Motor neuron (in vitro differentiated cells): ENCODE data around the gene PTBP3. TPM values are rescaled to one million over a fixed set of nuclear protein-coding genes. Genes with fewer than 3 reads are reported as not detected.

Experiments used
- ATAC-seq, 8 experiments: fragments of 200-7000 bp; cut with Tn5 transposase; replicated peaks in 6 of 8; 2 replicates each; pipeline ENCODE4 v1.8.0; 2021; ENCODE audit warnings: mild to moderate bottlenecking in 8 of 8, moderate library complexity in 8 of 8
- H3K27ac ChIP-seq, 2 donors: fragments of 250-450 bp; sonication (Bioruptor Pico); 2 replicates each; pipeline ENCODE4 v1.9.0; 2021; ENCODE audit warnings: antibody characterized with exemption in 2 of 2, mild to moderate bottlenecking in 2 of 2, moderate library complexity in 1 of 2
- H3K4me1 ChIP-seq, 2 donors: fragments of 250-450 bp; sonication (Bioruptor Pico); replicated peaks in 1 of 2; 2 replicates each; pipeline ENCODE4 v1.6.1; 2021; ENCODE audit warnings: antibody characterized with exemption in 2 of 2, mild to moderate bottlenecking in 2 of 2, moderate library complexity in 1 of 2
- H3K4me3 ChIP-seq, 5 donors: fragments of 250-450 bp; sonication (Bioruptor Pico); 2 replicates each; pipeline ENCODE4 v1.9.0; 2021; ENCODE audit warnings: antibody characterized with exemption in 5 of 5, mild to moderate bottlenecking in 5 of 5, moderate library complexity in 4 of 5
- WGBS, 10 experiments: fragments of 450-650 bp; shearing (Covaris generic); methylation state at CpG; one replicate each; pipeline ENCODE4 v1.0.0; 2022; 5-methylcytosine and 5-hydroxymethylcytosine counted together
- in situ Hi-C, 9 experiments: fragments of 400-800 bp; cut with MboI; loops; one replicate each; pipeline ENCODE4 v1.15.0; 2021; ENCODE audit warnings: low sequenced_read_pairs in 9 of 9, low pct_unique_long_range_greater_than_20kb in 2 of 9; ENCODE audit not compliant: unreplicated experiment in 9 of 9
- total RNA-seq, 8 experiments: library from RNA; unstranded; fragments of 300-600 nt; gene quantifications; 2 replicates each; pipeline versions ENCODE4 v1.2.3 to v1.2.4, GENCODE V29; 2022

PTBP3 gene
- total RNA-seq, 8 experiments from 2014 or later: 17.9 to 57.0 (median 26.1) TPM

- in situ Hi-C loops: no loop called here
- WGBS, 10 experiments: 10 to 98% (median 29%) methylated on average over 1 to 4 of the region's 4 CpGs
- Histone ChIP-seq H3K27ac (no peak overlapping the region), H3K4me1 (peaks cover 0 to 14% of the 10 kb centered on the region in 2 donors), H3K4me3 (peak overlapping the region; percentile 79 to 96 (median 87))
- ATAC-seq: no peak
Measured at GRCh38 chr9:112331674-112331952, 1.8 kb downstream of the PTBP3 start.

- no peak for ATAC-seq
- Histone ChIP-seq H3K27ac (no peak overlapping the region), H3K4me1 (peaks cover 0 to 14% of the 10 kb centered on the region in 2 donors), H3K4me3 (no peak overlapping the region)
- WGBS, 10 experiments: 76 to 100% (median 93%) methylated on average over 1 to 2 of the region's 2 CpGs; no CpG with 5 or more reads in 3 of the 10 experiments
- in situ Hi-C loops: no loop called here
Measured at GRCh38 chr9:112328545-112328944, 4.9 kb downstream of the PTBP3 start.

- in situ Hi-C loops: no loop called here
- no peak for ATAC-seq
- Histone ChIP-seq H3K27ac (no peak overlapping the region), H3K4me3 (no peak overlapping the region), H3K4me1 (peaks cover 0 to 14% of the 10 kb centered on the region in 2 donors)
- 0 to 100% (median 56%) methylated on average over 2 of the region's 2 CpGs; no CpG with 5 or more reads in 2 of the 10 experiments for WGBS, 10 experiments
Measured at GRCh38 chr9:112327718-112328450, 5.5 kb downstream of the PTBP3 start.

GRCh38 chr9:112326194-112326593, 7.2 kb downstream of the PTBP3 start:
- H3K4me3 ChIP-seq: no peak overlapping the region
- in situ Hi-C loops: no loop called here
- 0 to 52% (median 37%) methylated on average over 1 to 3 of the region's 3 CpGs for WGBS, 10 experiments
- H3K27ac ChIP-seq: no peak overlapping the region
- H3K4me1 ChIP-seq: peaks cover 0 to 7% of the 10 kb centered on the region in 2 donors
- ATAC-seq: peak in 3 of 8 experiments; percentile 4 to 53 (median 41)

- no peak overlapping the region for H3K27ac ChIP-seq
- ATAC-seq: peak in 1 of 8 experiments; percentile 2
- in situ Hi-C loops: no loop called here
- H3K4me1 ChIP-seq: peaks cover 0 to under 1% of the 10 kb centered on the region in 2 donors
- WGBS, 10 experiments: 44 to 100% (median 82%) methylated on average over 1 to 8 of the region's 8 CpGs; no CpG with 5 or more reads in 1 of the 10 experiments
- H3K4me3 ChIP-seq: no peak overlapping the region
Measured at GRCh38 chr9:112325600-112325999, 7.8 kb downstream of the PTBP3 start.

- Histone ChIP-seq H3K4me1 (no peaks in the 10 kb centered on the region), H3K4me3 (no peak overlapping the region), H3K27ac (no peak overlapping the region)
- peak in 6 of 8 experiments; percentile 38 to 96 (median 76) for ATAC-seq
- WGBS, 10 experiments: 0 to 100% (median 58%) methylated on average over 1 to 5 of the region's 10 CpGs; no CpG with 5 or more reads in 3 of the 10 experiments
- in situ Hi-C loops: no loop called here
Measured at GRCh38 chr9:112325127-112325526, 8.3 kb downstream of the PTBP3 start.

- in situ Hi-C loops: no loop called here
- no peak for ATAC-seq
- H3K4me3 ChIP-seq: no peak overlapping the region
- H3K4me1 ChIP-seq: no peaks in the 10 kb centered on the region
- no peak overlapping the region for H3K27ac ChIP-seq
- WGBS, 10 experiments: 76 to 100% (median 96%) methylated on average over 1 to 3 of the region's 3 CpGs
Measured at GRCh38 chr9:112323378-112323854, 10.0 kb downstream of the PTBP3 start.

GRCh38 chr9:112322701-112323377, 10.6 kb downstream of the PTBP3 start:
- Histone ChIP-seq H3K27ac (no peak overlapping the region), H3K4me1 (no peaks in the 10 kb centered on the region), H3K4me3 (no peak overlapping the region)
- in situ Hi-C loops: no loop called here
- 60 to 100% (median 92%) methylated on average over 1 to 4 of the region's 5 CpGs; no CpG with 5 or more reads in 5 of the 10 experiments for WGBS, 10 experiments
- ATAC-seq: no peak

- Histone ChIP-seq H3K4me3 (no peak overlapping the region), H3K27ac (no peak overlapping the region), H3K4me1 (no peaks in the 10 kb centered on the region)
- in situ Hi-C loops: no loop called here
- 86 to 100% (median 95%) methylated on average over 1 to 9 of the region's 11 CpGs; no CpG with 5 or more reads in 2 of the 10 experiments for WGBS, 10 experiments
- peak in 1 of 8 experiments; percentile 45 for ATAC-seq
Measured at GRCh38 chr9:112316258-112316943, 17.0 kb downstream of the PTBP3 start.

- in situ Hi-C loops: no loop called here
- 60 to 100% (median 94%) methylated on average over 1 to 3 of the region's 3 CpGs for WGBS, 10 experiments
- Histone ChIP-seq H3K4me3 (no peak overlapping the region), H3K27ac (no peak overlapping the region), H3K4me1 (peaks cover 0 to 3% of the 10 kb centered on the region in 2 donors)
- ATAC-seq: no peak
Measured at GRCh38 chr9:112315331-112316257, 17.8 kb downstream of the PTBP3 start.

GRCh38 chr9:112312139-112312538, 21.3 kb downstream of the PTBP3 start:
- in situ Hi-C loops: no loop called here
- ATAC-seq: no peak

GRCh38 chr9:112311497-112311896, 21.9 kb downstream of the PTBP3 start:
- peaks cover 8 to 9% of the 10 kb centered on the region in 2 donors for H3K4me1 ChIP-seq
- ATAC-seq: peak in 1 of 8 experiments; percentile 11
- 60 to 100% (median 78%) methylated on average over 1 to 3 of the region's 3 CpGs; no CpG with 5 or more reads in 2 of the 10 experiments for WGBS, 10 experiments
- no peak overlapping the region for H3K4me3 ChIP-seq
- H3K27ac ChIP-seq: no peak overlapping the region
- in situ Hi-C loops: no loop called here

More at GRCh38 chr9:112312139-112312538, 21.3 kb downstream of the PTBP3 start:
- Histone ChIP-seq H3K4me1 (peaks cover 8 to 9% of the 10 kb centered on the region in 2 donors), H3K27ac (no peak overlapping the region), H3K4me3 (no peak overlapping the region)
- WGBS, 10 experiments: 79 to 98% (median 94%) methylated on average over 1 to 7 of the region's 7 CpGs
